Fibroblast of skin of scalp (primary cell): ENCODE data around the gene B4GALNT3.

Experiments used
- DNase-seq: peaks from one replicate; pipeline ENCODE4 v3.0.0-alpha.2; 2013

Gene B4GALNT3

DNA sequence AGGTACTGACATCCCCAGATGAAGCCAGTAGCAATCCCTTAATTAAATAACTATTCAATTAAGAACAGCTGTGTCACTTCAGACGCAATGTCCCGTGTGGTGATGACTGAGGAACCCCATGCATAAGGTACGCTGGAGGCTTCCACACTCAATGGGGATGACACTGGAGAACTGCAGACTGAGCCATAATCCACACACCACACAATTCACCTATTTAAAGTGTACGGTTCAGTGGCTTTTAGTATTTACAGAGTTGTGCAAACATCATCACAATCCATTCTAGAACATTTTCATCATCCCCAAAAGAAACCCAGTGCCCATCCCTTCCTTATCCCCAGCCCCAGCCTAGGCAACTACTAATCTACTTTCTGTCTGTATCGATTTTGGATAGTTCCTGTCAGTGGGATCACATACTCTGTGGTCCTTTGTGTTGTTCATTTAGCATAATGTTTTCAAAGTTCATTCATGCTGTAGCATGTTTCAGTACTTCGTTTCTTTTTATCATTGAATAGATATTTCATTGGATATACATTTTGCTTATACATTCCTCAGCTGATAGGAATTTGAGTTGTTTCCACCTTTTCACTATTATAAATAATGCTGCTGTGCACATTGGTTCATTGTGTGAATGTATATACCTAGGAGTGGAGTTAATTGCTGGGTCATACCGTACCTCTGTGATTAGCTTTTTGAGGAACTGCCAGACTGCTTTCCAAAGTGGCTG, 142.4 kb downstream of the B4GALNT3 start:
- DNase-seq = no peak

DNA sequence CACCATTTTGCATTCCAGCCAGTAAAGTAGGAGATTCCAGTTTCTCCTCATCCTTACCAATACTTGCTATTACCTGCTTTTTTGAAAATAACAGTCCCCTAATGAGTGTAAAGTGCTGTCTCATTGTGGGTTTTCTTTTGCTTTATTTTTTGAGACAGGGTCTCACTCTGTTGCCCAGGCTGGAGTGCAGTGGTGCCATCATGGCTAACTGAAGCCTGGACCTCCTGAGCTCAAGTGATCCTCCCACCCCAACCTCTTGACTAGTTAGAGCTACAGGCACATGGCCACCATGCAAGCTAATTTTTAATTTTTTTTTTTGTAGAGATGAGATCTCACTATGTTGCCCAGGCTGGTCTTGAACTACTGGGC, 142.9 kb downstream of the B4GALNT3 start:
- no peak for DNase-seq

DNA sequence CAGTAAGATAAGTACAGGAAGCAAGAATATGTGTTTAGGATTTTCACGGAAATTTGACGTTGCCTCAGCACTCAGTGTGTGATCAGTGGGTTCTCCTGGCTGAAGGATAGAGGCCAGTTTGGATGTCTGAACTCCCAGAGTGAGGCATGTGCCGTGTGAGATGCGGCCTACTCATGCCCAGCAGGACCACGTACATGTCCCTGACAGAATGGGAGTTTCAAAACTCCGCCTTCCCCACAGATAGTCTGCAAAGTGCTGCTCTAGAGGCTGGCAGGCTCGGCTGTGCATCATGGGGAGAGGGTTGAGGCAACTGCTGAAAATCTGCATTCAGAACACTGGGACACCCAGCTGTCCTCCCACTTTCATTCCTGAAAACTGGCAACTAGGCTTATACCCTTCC, 145.2 kb downstream of the B4GALNT3 start:
- DNase-seq = no peak

DNA sequence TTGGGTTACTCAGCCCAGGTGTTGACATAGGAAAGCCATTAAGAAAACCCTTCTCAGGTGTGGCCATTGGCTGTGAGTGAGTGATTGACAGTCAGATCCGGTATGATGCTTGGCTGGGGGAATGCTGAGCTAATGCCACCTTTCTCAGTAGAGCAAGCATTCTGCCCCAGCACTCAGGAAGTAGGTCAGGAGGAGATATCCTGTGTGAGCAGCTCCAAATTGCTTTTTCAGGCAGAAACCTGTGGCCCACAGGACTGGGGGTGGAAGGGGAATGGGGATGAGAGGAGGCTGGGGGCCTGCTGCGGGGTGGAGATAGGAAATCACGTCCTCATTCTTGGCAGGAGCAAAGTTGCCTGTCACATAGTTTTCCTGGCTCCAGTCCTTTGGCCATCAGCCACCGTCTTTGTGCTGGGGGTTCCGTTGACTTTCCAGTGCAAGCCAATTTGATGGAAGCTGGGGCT, 147.8 kb downstream of the B4GALNT3 start:
- no peak for DNase-seq

DNA sequence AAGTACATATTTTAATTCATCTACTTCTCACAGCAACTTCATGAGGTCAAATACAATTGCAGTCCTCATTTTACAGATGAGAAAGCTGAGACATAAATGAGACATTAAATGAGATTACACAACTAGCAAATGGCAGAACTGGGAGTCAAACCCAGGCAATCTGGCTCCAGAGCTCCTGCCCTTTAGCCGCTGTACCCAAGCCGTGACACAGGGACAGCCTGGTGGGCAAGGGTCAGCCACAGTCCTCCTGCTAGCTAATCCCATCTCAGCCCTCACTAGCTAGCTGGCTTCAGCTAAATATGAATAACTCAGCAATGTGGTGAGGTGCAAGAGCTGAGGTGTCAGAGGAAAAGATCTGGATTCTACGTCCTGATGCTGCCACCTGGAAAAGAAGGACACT, 148.7 kb downstream of the B4GALNT3 start:
- DNase-seq = no peak

DNA sequence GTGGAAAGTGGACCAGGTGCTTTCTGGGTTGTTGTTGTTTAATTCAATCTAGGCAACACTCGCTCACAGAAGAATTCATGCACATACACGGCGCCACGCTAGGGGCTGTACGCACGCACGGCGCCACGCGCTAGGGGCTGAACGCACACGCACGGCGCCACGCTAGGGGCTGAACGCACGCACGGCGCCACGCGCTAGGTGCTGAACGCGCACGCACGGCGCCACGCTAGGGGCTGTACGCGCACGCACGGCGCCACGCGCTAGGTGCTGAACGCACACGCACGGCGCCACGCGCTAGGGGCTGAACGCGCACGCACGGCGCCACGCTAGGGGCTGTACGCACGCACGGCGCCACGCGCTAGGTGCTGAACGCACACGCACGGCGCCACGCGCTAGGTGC, 149.2 kb downstream of the B4GALNT3 start:
- DNase-seq = no peak

DNA sequence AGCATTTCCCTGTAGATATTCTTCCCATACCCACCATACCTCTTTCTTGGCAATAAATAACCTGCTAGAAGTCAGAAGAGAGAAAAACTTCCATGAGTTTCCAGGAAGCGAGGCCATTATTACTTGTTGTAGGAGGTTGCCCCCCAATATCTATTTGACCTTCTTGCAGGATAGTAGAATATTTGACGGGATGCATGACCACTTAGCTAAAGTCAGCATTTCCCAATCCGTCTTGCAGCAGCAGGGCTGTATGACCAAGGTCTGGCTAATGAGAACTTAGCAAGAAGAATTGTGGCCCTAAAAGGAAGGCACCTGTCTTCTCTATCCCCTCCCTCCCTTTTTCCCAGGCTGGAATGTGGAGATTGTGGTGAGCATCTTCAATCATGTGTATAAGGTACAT, 152.0 kb downstream of the B4GALNT3 start:
- DNase-seq = no peak

DNA sequence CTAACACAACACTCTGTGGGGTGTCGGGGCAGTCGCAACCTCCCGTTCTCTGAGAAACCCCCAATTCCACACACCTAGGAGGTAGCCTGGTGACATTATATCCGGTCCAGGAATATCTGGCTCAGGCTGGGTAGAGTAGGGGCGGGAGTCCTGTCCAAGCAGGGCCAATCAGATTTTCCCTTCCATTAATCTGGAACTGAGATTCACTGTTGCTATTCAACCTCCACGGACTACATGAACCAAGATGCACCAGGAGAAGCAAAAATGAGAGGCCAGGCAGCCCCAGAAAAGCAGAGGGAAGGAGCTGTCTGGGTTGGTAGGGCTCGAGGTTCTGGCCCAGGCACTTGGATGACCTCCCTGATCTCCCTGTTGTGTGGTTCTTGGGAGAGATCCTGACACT, 152.6 kb downstream of the B4GALNT3 start:
- no peak for DNase-seq

DNA sequence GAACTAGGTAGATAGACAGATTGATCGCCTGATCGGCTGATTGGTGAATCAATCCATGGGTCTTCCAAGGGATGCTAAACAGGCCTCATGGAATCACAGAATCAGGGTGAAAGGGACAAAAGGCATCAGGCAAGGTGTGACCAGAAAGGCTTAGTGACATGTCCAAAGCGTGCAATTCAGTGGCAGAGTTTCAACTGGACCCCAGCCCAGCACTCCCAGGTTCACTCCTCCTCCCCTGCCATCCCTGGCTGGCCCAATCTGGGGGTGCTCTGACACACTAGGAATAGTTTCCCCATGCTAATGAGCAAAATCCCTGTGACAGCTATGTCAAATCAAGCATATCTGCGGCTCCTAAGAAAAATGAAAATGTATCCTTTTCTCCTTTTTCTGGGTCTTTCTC, 153.1 kb downstream of the B4GALNT3 start:
- DNase-seq = no peak
